WTC11 (cell line): ENCODE results near the gene EYA2. TPM values are rescaled to one million over a fixed set of nuclear protein-coding genes. Genes with fewer than 3 reads are reported as not detected.

ENCODE experiments used
- ATAC-seq: fragments of 200-7000 bp; cut with Tn5 transposase; 2 replicates; pipeline ENCODE4 v1.10.0; 2021; ENCODE audit warnings: mild to moderate bottlenecking, moderate library complexity
- CTCF ChIA-PET: fragments of 300-600 bp; sonication (Branson Sonifier 250); formaldehyde crosslinking; loops from one replicate; lab custom pipeline; 2021; ENCODE audit warnings: antibody characterized with exemption; lab: Charles Lee
- POLR2A ChIA-PET: fragments of 350-600 bp; sonication (Branson Sonifier 250); formaldehyde crosslinking; loops from one replicate; lab custom pipeline; 2021; ENCODE audit warnings: antibody characterized with exemption; lab: Charles Lee
- DNase-seq: peaks from one replicate; pipeline ENCODE4 v3.0.0; 2021; ENCODE audit warnings: low spot score
- H3K27ac Mint-ChIP-seq: 2 replicates; pipeline ENCODE4 v1.8.0; 2021; ENCODE audit warnings: mixed read lengths
- H3K27me3 Mint-ChIP-seq: 2 replicates; pipeline ENCODE4 v1.8.0; 2021; ENCODE audit warnings: low read depth, mild to moderate bottlenecking, moderate library complexity, mixed read lengths
- H3K36me3 Mint-ChIP-seq: 2 replicates; pipeline ENCODE4 v1.8.0; 2021; ENCODE audit warnings: mixed read lengths
- H3K4me1 Mint-ChIP-seq: 2 replicates; pipeline ENCODE4 v1.8.0; 2022; ENCODE audit warnings: mixed read lengths
- H3K4me3 Mint-ChIP-seq: 2 replicates; pipeline ENCODE4 v1.8.0; 2021; ENCODE audit warnings: mild to moderate bottlenecking, moderate library complexity, mixed read lengths
- H3K9me3 Mint-ChIP-seq: 2 replicates; pipeline ENCODE4 v1.8.0; 2021; ENCODE audit warnings: mixed read lengths
- ATF6 ChIP-seq: sonication (generic); formaldehyde crosslinking; IDR thresholded peaks from 2 replicates; pipeline ENCODE4 v1.8.1; 2023; ENCODE audit warnings: mild to moderate bottlenecking, missing genetic modification reagents
- E2F4 ChIP-seq: sonication (generic); formaldehyde crosslinking; IDR thresholded peaks from 2 replicates; pipeline ENCODE4 v1.8.1; 2022; ENCODE audit warnings: low read depth, mild to moderate bottlenecking, moderate library complexity, missing genetic modification reagents, borderline replicate concordance
- ELF4 ChIP-seq: sonication (generic); formaldehyde crosslinking; IDR thresholded peaks from 2 replicates; pipeline ENCODE4 v1.8.1; 2022; ENCODE audit warnings: low read depth, mild to moderate bottlenecking, moderate library complexity, missing genetic modification reagents
- ETV6 ChIP-seq: sonication (generic); formaldehyde crosslinking; IDR thresholded peaks from 2 replicates; pipeline ENCODE4 v1.8.1; 2022; ENCODE audit warnings: mild to moderate bottlenecking, missing genetic modification reagents
- FOXJ3 ChIP-seq: sonication (generic); formaldehyde crosslinking; IDR thresholded peaks from 2 replicates; pipeline ENCODE4 v1.9.0; 2021; ENCODE audit warnings: missing genetic modification reagents, mild to moderate bottlenecking, borderline replicate concordance
- FOXP1 ChIP-seq: sonication (generic); formaldehyde crosslinking; IDR thresholded peaks from 2 replicates; pipeline ENCODE4 v1.8.0; 2022; ENCODE audit warnings: missing genetic modification reagents, mild to moderate bottlenecking, moderate library complexity, borderline replicate concordance
- FOXP4 ChIP-seq: sonication (generic); formaldehyde crosslinking; IDR thresholded peaks from 2 replicates; pipeline ENCODE4 v1.8.0; 2022; ENCODE audit warnings: mild to moderate bottlenecking, missing genetic modification reagents
- GABPB1 ChIP-seq: sonication (generic); formaldehyde crosslinking; IDR thresholded peaks from 2 replicates; pipeline ENCODE4 v1.8.1; 2023; ENCODE audit warnings: mild to moderate bottlenecking, missing genetic modification reagents
- HMGA2 ChIP-seq: fragments of 250-450 bp; sonication (Bioruptor Pico); IDR thresholded peaks from 2 replicates; pipeline ENCODE4 v1.4.0; 2021; ENCODE audit warnings: mild to moderate bottlenecking, moderate library complexity
- JAZF1 ChIP-seq: fragments of 250-450 bp; sonication (Bioruptor Pico); IDR thresholded peaks from 2 replicates; pipeline ENCODE4 v1.9.0; 2021; ENCODE audit warnings: moderate library complexity, mild to moderate bottlenecking, inconsistent platforms
- MAX ChIP-seq: sonication (generic); formaldehyde crosslinking; IDR thresholded peaks from 2 replicates; pipeline ENCODE4 v1.8.0; 2022; ENCODE audit warnings: mild to moderate bottlenecking, missing genetic modification reagents
- MXD4 ChIP-seq: fragments of 250-450 bp; sonication (Bioruptor Pico); IDR thresholded peaks from 2 replicates; pipeline ENCODE4 v1.8.0; 2021; ENCODE audit warnings: mild to moderate bottlenecking, moderate library complexity, borderline replicate concordance
- RELA ChIP-seq: sonication (generic); formaldehyde crosslinking; IDR thresholded peaks from 2 replicates; pipeline ENCODE4 v1.8.1; 2022; ENCODE audit warnings: missing genetic modification reagents, mild to moderate bottlenecking, borderline replicate concordance
- RORB ChIP-seq: fragments of 250-450 bp; sonication (Bioruptor Pico); IDR thresholded peaks from 2 replicates; pipeline ENCODE4 v1.9.0; 2021; ENCODE audit warnings: mild to moderate bottlenecking
- STAT6 ChIP-seq: sonication (generic); formaldehyde crosslinking; conservative IDR thresholded peaks from 2 replicates; pipeline ENCODE4 v1.8.1; 2023; ENCODE audit warnings: mild to moderate bottlenecking, low read depth, missing genetic modification reagents, moderate library complexity
- TEAD1 ChIP-seq: sonication (generic); formaldehyde crosslinking; IDR thresholded peaks from 2 replicates; pipeline ENCODE4 v1.8.0; 2022; ENCODE audit warnings: mild to moderate bottlenecking, missing genetic modification reagents
- USF2 ChIP-seq: sonication (generic); formaldehyde crosslinking; IDR thresholded peaks from 2 replicates; pipeline ENCODE4 v1.8.1; 2023; ENCODE audit warnings: mild to moderate bottlenecking, missing genetic modification reagents, moderate library complexity
- ZNF232 ChIP-seq: sonication (generic); formaldehyde crosslinking; IDR thresholded peaks from 2 replicates; pipeline ENCODE4 v1.8.0; 2022; ENCODE audit warnings: mild to moderate bottlenecking, missing genetic modification reagents
- ZNF317 ChIP-seq: sonication (generic); formaldehyde crosslinking; IDR thresholded peaks from 2 replicates; pipeline ENCODE4 v1.8.1; 2023; ENCODE audit warnings: low read depth, mild to moderate bottlenecking, moderate library complexity, missing genetic modification reagents, borderline replicate concordance
- ZNF671 ChIP-seq: fragments of 250-450 bp; sonication (Bioruptor Pico); IDR thresholded peaks from 2 replicates; pipeline ENCODE4 v1.8.0; 2021; ENCODE audit warnings: mild to moderate bottlenecking
- total RNA-seq: library from RNA; stranded (reverse); gene quantifications from 3 replicates; pipeline ENCODE4 v1.2.3, GENCODE V29; 2021

Gene EYA2
- total RNA-seq, 1 experiment from 2014 or later = 1.5 TPM

- no peaks in the 10 kb centered on the region for H3K9me3 Mint-ChIP-seq
- DNase-seq = no peak
- TF ChIP-seq USF2 (CRISPR knock-in tag) = no peak
- TF ChIP-seq JAZF1 = no peak
- no peak for TF ChIP-seq ZNF317 (CRISPR knock-in tag)
- no peak for TF ChIP-seq FOXJ3 (CRISPR knock-in tag)
- no peak for TF ChIP-seq ATF6 (CRISPR knock-in tag)
- TF ChIP-seq RELA = no peak
- TF ChIP-seq ZNF671 (CRISPR knock-in tag) = no peak
- TF ChIP-seq GABPB1 (CRISPR knock-in tag) = no peak
- TF ChIP-seq MAX = no peak
- TF ChIP-seq TEAD1 = no peak
- TF ChIP-seq ETV6 (CRISPR knock-in tag) = no peak
- TF ChIP-seq RORB = no peak
- no peak for TF ChIP-seq HMGA2
- TF ChIP-seq FOXP4 (CRISPR knock-in tag) = no peak
- no peak for TF ChIP-seq MXD4
- no peak for TF ChIP-seq E2F4 (CRISPR knock-in tag)
- TF ChIP-seq, all 79 proteins: peak for 0
- no peak overlapping the region for H3K27ac Mint-ChIP-seq
- ChIA-PET CTCF (no interaction called here), POLR2A (no interaction called here)
- no peak for ATAC-seq
- peaks cover 8% of the 10 kb centered on the region for H3K4me1 Mint-ChIP-seq
- H3K4me3 Mint-ChIP-seq = no peak overlapping the region
- H3K36me3 Mint-ChIP-seq = no peaks in the 10 kb centered on the region
- no peaks in the 10 kb centered on the region; the same call in 1 of the 2 replicates for H3K27me3 Mint-ChIP-seq
Observed at GRCh38 chr20:47021850-47022249, 127.2 kb downstream of the EYA2 start.

GRCh38 chr20:47024461-47024937 lies 129.9 kb downstream of the EYA2 start:
- TF ChIP-seq ZNF232 (CRISPR knock-in tag) (no peak), STAT6 (CRISPR knock-in tag) (no peak), FOXP1 (CRISPR knock-in tag) (no peak), ELF4 (CRISPR knock-in tag) (no peak)
- no peaks in the 10 kb centered on the region for H3K36me3 Mint-ChIP-seq
- peaks cover 6% of the 10 kb centered on the region for H3K9me3 Mint-ChIP-seq
- DNase-seq = no peak
- ATAC-seq = no peak
- H3K27ac Mint-ChIP-seq = no peak overlapping the region
- CTCF ChIA-PET = interaction anchor here (0.5 to 0.7 kb wide), 3 partner anchors 204 to 617 kb away, joined by 3 to 4 read pairs (median 3); no protein-coding TSS in a partner anchor
- POLR2A ChIA-PET = interaction anchor here (0.6 kb wide), 1 partner anchor 434 kb away, joined by 4 read pairs; no protein-coding TSS in a partner anchor
- H3K27me3 Mint-ChIP-seq = no peaks in the 10 kb centered on the region; the same call in 1 of the 2 replicates
- no peak overlapping the region for H3K4me3 Mint-ChIP-seq
- H3K4me1 Mint-ChIP-seq = no peaks in the 10 kb centered on the region
